VCaP (cell line): Measurements from ENCODE around the gene CYFIP1.

Experiments used
- H3K27ac ChIP-seq: fragments of 450-650 bp; 2 replicates; pipeline ENCODE4 v1.5.1; 2017
- CTCF ChIP-seq: fragments of 450-650 bp; conservative IDR thresholded peaks from 2 replicates; pipeline ENCODE4 v1.5.1; 2017; ENCODE audit warnings: mild to moderate bottlenecking, moderate library complexity

The CYFIP1 gene

GRCh38 chr15:22861161-22861560 is 119.0 kb downstream of the CYFIP1 start:
- H3K27ac ChIP-seq = peak overlapping the region; percentile 73

DNA sequence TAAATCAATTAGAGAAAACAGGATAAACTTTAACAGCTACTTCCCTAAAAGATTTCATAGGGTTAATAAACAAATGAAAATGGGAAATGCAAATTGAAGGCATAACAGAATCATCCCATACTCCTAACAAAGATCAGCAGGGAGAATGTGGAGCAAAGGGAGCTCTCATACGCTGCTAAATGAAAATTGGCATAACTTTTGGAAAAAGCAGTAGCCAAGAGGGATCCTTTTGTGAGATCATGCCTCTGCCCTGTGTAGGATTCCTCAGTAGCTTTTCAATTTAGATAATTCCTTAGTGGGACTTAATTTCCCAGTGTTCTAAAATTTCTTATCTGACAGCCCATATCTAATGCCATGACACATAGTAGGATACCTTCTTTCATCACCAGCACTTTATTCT is 123.5 kb downstream of the CYFIP1 start:
- no peak overlapping the region for H3K27ac ChIP-seq
- TF ChIP-seq CTCF = no peak

More at GRCh38 chr15:22861161-22861560, 119.0 kb downstream of the CYFIP1 start:
- TF ChIP-seq CTCF = no peak

DNA sequence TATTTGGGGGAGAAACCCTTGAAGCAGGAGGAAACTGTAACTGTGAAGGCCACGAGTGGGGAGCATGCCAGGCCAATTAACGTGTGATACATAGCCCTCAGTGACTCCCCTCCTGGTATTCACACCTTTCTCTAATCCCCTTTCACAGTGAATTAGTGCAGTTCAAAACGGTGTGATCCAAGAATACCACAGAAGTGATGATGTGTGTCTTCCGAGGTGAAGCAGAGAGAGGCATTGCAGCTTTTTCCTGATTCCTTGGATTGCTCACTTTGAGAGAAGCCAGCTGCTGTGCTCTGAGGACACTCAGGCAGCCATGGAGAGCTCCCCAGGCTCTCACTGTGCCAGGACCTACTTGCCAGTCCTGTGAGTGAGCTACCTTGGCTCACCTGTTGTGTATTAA is 124.4 kb downstream of the CYFIP1 start:
- TF ChIP-seq CTCF = no peak
- H3K27ac ChIP-seq = no peak overlapping the region

DNA sequence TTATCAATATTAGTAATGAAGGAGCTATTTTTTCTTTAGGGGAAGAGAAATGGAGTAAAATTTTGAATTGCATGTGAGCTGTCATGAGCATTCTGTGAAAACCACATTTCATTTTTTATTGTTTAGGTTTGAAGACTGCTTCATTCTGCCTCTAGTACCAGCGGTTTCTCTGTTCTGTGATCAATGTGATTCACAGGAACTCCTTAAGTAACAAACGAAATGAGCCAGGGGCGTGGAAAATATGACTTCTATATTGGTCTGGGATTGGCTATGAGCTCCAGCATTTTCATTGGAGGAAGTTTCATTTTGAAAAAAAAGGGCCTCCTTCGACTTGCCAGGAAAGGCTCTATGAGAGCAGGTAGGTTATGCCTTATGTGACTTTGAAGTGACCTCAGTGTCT is 128.7 kb downstream of the CYFIP1 start:
- H3K27ac ChIP-seq = no peak overlapping the region
- TF ChIP-seq CTCF = no peak

DNA sequence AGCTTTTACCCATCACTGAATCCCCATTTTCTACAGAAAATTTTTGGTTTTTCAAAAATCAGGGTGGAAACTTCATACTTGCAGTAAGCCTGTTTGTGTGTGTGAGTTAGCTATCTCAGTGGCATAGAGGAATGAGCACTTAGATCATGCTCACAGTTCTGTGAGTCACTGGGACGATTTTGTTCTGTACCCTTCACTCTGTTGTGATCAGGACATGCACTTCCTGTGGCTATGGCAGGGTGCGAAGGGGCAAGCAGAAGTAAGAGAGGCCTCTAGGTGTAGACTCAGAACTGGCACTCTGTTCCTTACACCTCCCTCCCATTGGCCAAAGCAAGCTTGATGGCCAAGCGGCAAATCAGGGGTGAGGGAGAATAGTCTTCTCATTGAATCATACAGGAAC is 130.1 kb downstream of the CYFIP1 start:
- H3K27ac ChIP-seq = no peak overlapping the region
- no peak for TF ChIP-seq CTCF

DNA sequence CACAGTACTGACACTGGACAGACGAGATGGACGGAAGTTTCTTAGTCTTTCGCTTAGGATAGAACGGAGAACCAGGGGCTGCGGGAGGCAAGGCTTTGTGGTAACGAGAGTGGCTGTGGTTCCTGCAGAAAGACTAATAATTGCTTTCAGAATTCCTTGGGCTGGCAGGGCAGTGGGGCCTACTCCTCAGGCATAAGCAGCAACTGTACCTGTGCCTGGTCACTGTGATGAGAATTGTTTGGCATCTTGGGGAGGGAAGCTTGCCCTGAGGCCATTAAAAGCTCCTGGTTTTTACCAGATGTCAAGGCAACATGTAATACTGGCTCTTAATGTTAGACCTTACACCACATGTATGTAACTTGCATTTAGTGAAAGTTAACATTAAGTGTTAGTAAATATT is 134.1 kb downstream of the CYFIP1 start:
- TF ChIP-seq CTCF = no peak
- H3K27ac ChIP-seq = no peak overlapping the region

DNA sequence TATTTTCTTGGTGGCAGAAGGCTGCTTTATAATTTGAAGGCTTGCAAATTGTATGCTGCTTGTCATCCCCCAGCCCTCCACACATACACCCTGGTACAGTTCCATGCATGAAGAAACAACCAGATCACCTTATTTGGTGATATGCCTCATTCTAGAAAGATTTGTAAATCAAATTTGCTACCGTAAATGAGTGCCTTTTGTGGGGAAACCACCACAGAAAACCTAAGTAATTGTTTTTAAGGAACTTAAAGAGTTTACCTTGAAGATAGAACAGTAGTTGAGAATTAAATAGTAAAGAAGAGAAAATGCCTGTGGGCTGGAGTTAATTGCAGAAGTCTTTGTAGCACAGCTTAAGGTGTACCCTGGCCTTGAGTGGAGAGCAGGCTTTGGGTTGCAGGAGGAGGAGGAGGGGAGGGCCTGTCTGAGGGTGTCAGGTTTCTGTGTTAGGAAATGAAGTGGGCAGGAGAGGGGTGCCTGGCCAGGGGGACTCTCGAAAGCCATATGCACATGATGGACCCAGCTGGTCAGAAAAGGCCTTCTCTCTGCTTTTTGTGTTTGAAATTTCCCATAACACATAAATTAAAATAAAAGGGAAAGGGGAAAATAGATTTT is 134.8 kb downstream of the CYFIP1 start:
- TF ChIP-seq CTCF = no peak
- no peak overlapping the region for H3K27ac ChIP-seq
